Measurements from ENCODE around the gene RABGAP1L.
A peak's percentile ranks its signal among the peaks of the same experiment; 100 is the strongest.

The RABGAP1L gene

GRCh38 chr1:174966008-174966572 lies 806.8 kb downstream of the RABGAP1L start:
- ChIA-PET CTCF (interaction anchor here (0.7 to 1.4 kb wide), 2 partner anchors 17 to 411 kb away, joined by 3 to 8 read pairs; no protein-coding TSS in a partner anchor), POLR2A (interaction anchor here (1.3 kb wide), 1 partner anchor 33 kb away, joined by 5 read pairs; no protein-coding TSS in a partner anchor)
- H3K4me3 ChIP-seq (ENCODE audit: low read depth, low read length): no peak overlapping the region
- TF ChIP-seq ZNF221 (tag by site-specific recombination; IDR thresholded peaks at IDR 0.05; ENCODE audit: borderline replicate concordance) (no peak), PRDM6 (tag by site-specific recombination; IDR thresholded peaks at IDR 0.05) (0 out of 2 replicates have a peak, but pooled peaks have one; percentile 34), ZNF362 (tag by site-specific recombination; IDR thresholded peaks at IDR 0.05) (no peak), ZNF791 (tag by site-specific recombination; IDR thresholded peaks at IDR 0.05) (no peak)
- H3K4me1 ChIP-seq (ENCODE audit: control insufficient read depth, insufficient read depth, low read length): peaks cover 17% of the 10 kb centered on the region
- no peaks in the 10 kb centered on the region for H3K9me3 ChIP-seq (ENCODE audit: control insufficient read depth, insufficient read depth, low read depth, low read length)
- no peak overlapping the region for H3K27ac ChIP-seq (ENCODE audit: extremely low read depth, low read depth, low read length)
- no peaks in the 10 kb centered on the region for H3K36me3 ChIP-seq (ENCODE audit: control insufficient read depth in 2 of 2, insufficient read depth in 1 of 2, low read length in 2 of 2)

- H3K27ac ChIP-seq (ENCODE audit: extremely low read depth, low read depth, low read length): no peak overlapping the region
- no peak overlapping the region for H3K4me3 ChIP-seq (ENCODE audit: low read depth, low read length)
- ChIA-PET CTCF (interaction anchor here (0.6 to 0.9 kb wide), 3 partner anchors 15 to 169 kb away, joined by 3 to 6 read pairs (median 3); no protein-coding TSS in a partner anchor), POLR2A (no interaction called here)
- no peaks in the 10 kb centered on the region for H3K36me3 ChIP-seq (ENCODE audit: control insufficient read depth in 2 of 2, insufficient read depth in 1 of 2, low read length in 2 of 2)
- no peak for TF ChIP-seq ZNF530 (tag by site-specific recombination; IDR thresholded peaks at IDR 0.05; ENCODE audit: low read depth)
- no peak for TF ChIP-seq KLF7 (tag by site-specific recombination; IDR thresholded peaks at IDR 0.05; ENCODE audit: borderline replicate concordance)
- TF ChIP-seq ZNF76 (tag by site-specific recombination; IDR thresholded peaks at IDR 0.05; ENCODE audit: borderline replicate concordance, low read depth): no peak
- no peak for TF ChIP-seq ZEB2 (tag by site-specific recombination; IDR thresholded peaks at IDR 0.05)
- TF ChIP-seq SP7 (tag by site-specific recombination; IDR thresholded peaks at IDR 0.05): no peak
- TF ChIP-seq ZFP3 (tag by site-specific recombination; IDR thresholded peaks at IDR 0.05; ENCODE audit: low read depth): no peak
- no peak for TF ChIP-seq ZNF121 (tag by site-specific recombination; IDR thresholded peaks at IDR 0.05)
- H3K4me1 ChIP-seq (ENCODE audit: control insufficient read depth, insufficient read depth, low read length): peaks cover 17% of the 10 kb centered on the region
- no peaks in the 10 kb centered on the region for H3K9me3 ChIP-seq (ENCODE audit: control insufficient read depth, insufficient read depth, low read depth, low read length)
Measured at GRCh38 chr1:174967845-174968705, 808.8 kb downstream of the RABGAP1L start.

- CTCF ChIA-PET: interaction anchor here (0.6 to 0.9 kb wide), 2 partner anchors 14 to 90 kb away, joined by 3 read pairs; no protein-coding TSS in a partner anchor
- POLR2A ChIA-PET: no interaction called here
- Histone ChIP-seq H3K9me3 (ENCODE audit: control insufficient read depth, insufficient read depth, low read depth, low read length) (no peaks in the 10 kb centered on the region), H3K4me3 (ENCODE audit: low read depth, low read length) (no peak overlapping the region), H3K27ac (ENCODE audit: extremely low read depth, low read depth, low read length) (no peak overlapping the region), H3K4me1 (ENCODE audit: control insufficient read depth, insufficient read depth, low read length) (peaks cover 12% of the 10 kb centered on the region; the same call in 1 of the 2 replicates), H3K36me3 (ENCODE audit: control insufficient read depth in 2 of 2, insufficient read depth in 1 of 2, low read length in 2 of 2) (no peaks in the 10 kb centered on the region)
- TF ChIP-seq ZNF645 (tag by site-specific recombination; IDR thresholded peaks at IDR 0.05): no peak
- TF ChIP-seq OSR2 (tag by site-specific recombination; IDR thresholded peaks at IDR 0.05): peak; percentile 36; the same call in 1 of the 2 replicates
Measured at GRCh38 chr1:174968750-174969244, 809.5 kb downstream of the RABGAP1L start.

Measured in HEK293 (cell line).